Glutamatergic neuron (in vitro differentiated cells): Measurements from ENCODE around the gene CDH4. TPM values are rescaled to one million over a fixed set of nuclear protein-coding genes. Genes with fewer than 3 reads are reported as not detected.

Experiments used
- DNase-seq: peaks from one replicate; pipeline ENCODE4 v3.0.0; 2022
- H3K27ac Mint-ChIP-seq: one replicate; pipeline ENCODE4 v1.8.0; 2020; ENCODE audit warnings: mild to moderate bottlenecking, mixed read lengths, inconsistent platforms; ENCODE audit not compliant: unreplicated experiment
- H3K27me3 Mint-ChIP-seq: one replicate; pipeline ENCODE4 v1.8.0; 2020; ENCODE audit warnings: mild to moderate bottlenecking, moderate library complexity, mixed read lengths, inconsistent platforms; ENCODE audit not compliant: unreplicated experiment
- H3K36me3 Mint-ChIP-seq: one replicate; pipeline ENCODE4 v1.8.0; 2020; ENCODE audit warnings: mild to moderate bottlenecking, mixed read lengths, inconsistent platforms; ENCODE audit not compliant: unreplicated experiment
- H3K4me1 Mint-ChIP-seq: one replicate; pipeline ENCODE4 v1.8.0; 2020; ENCODE audit warnings: mild to moderate bottlenecking, low read depth, mixed read lengths, inconsistent platforms; ENCODE audit not compliant: unreplicated experiment
- H3K4me3 Mint-ChIP-seq: one replicate; pipeline ENCODE4 v1.8.0; 2020; ENCODE audit warnings: mild to moderate bottlenecking, mixed read lengths, inconsistent platforms; ENCODE audit not compliant: unreplicated experiment
- H3K9me3 Mint-ChIP-seq: one replicate; pipeline ENCODE4 v1.8.0; 2020; ENCODE audit warnings: mild to moderate bottlenecking, moderate library complexity, mixed read lengths, inconsistent platforms; ENCODE audit not compliant: unreplicated experiment
- CTCF ChIP-seq: fragments of 200-600 bp; sonication (generic); IDR thresholded peaks from one replicate; pipeline ENCODE4 v1.5.0; 2021; ENCODE audit not compliant: partially characterized antibody, unreplicated experiment
- total RNA-seq: library from RNA; stranded (reverse); fragmentation: NEBNext Ultra II Directional; extraction: Animal tissue kit (Norgen Biotek cat#: 25700); gene quantifications from one replicate; pipeline ENCODE4 v1.2.1, GENCODE V29; 2021; ENCODE audit not compliant: unreplicated experiment

Gene CDH4
- total RNA-seq, 1 donor from 2014 or later: 1.2 TPM

GRCh38 chr20:61285691-61286090 is 33.6 kb downstream of the CDH4 start:
- no peak for TF ChIP-seq CTCF
- H3K36me3 Mint-ChIP-seq: peaks cover 5% of the 10 kb centered on the region
- no peak overlapping the region for H3K4me3 Mint-ChIP-seq
- peaks cover 6% of the 10 kb centered on the region for H3K27me3 Mint-ChIP-seq
- no peak overlapping the region for H3K27ac Mint-ChIP-seq
- no peak for DNase-seq
- H3K9me3 Mint-ChIP-seq: peaks cover 8% of the 10 kb centered on the region
- H3K4me1 Mint-ChIP-seq: no peaks in the 10 kb centered on the region

- DNase-seq: no peak
- no peaks in the 10 kb centered on the region for H3K4me1 Mint-ChIP-seq
- no peak for TF ChIP-seq CTCF
- no peak overlapping the region for H3K27ac Mint-ChIP-seq
- peaks cover 4% of the 10 kb centered on the region for H3K9me3 Mint-ChIP-seq
- H3K27me3 Mint-ChIP-seq: peaks cover 2% of the 10 kb centered on the region
- H3K36me3 Mint-ChIP-seq: peaks cover 8% of the 10 kb centered on the region
- H3K4me3 Mint-ChIP-seq: no peak overlapping the region
Measured at GRCh38 chr20:61287583-61288275, 35.7 kb downstream of the CDH4 start.

- no peak for DNase-seq
- Mint-ChIP-seq H3K27me3 (peaks cover 2% of the 10 kb centered on the region), H3K36me3 (peaks cover 8% of the 10 kb centered on the region), H3K27ac (no peak overlapping the region), H3K4me1 (no peaks in the 10 kb centered on the region), H3K4me3 (no peak overlapping the region), H3K9me3 (peaks cover 4% of the 10 kb centered on the region)
- no peak for TF ChIP-seq CTCF
Measured at GRCh38 chr20:61288331-61288784, 36.3 kb downstream of the CDH4 start.

- Mint-ChIP-seq H3K27ac (no peak overlapping the region), H3K4me1 (no peaks in the 10 kb centered on the region), H3K9me3 (peaks cover 2% of the 10 kb centered on the region), H3K36me3 (peaks cover 8% of the 10 kb centered on the region), H3K4me3 (no peak overlapping the region), H3K27me3 (peaks cover 1% of the 10 kb centered on the region)
- no peak for DNase-seq
- TF ChIP-seq CTCF: no peak
Measured at GRCh38 chr20:61289166-61289565, 37.1 kb downstream of the CDH4 start.

GRCh38 chr20:61290721-61291120 is 38.7 kb downstream of the CDH4 start:
- H3K27me3 Mint-ChIP-seq: peaks cover 2% of the 10 kb centered on the region
- H3K9me3 Mint-ChIP-seq: peaks cover 10% of the 10 kb centered on the region
- peaks cover 8% of the 10 kb centered on the region for H3K36me3 Mint-ChIP-seq
- no peak overlapping the region for H3K4me3 Mint-ChIP-seq
- no peak for DNase-seq
- H3K27ac Mint-ChIP-seq: no peak overlapping the region
- H3K4me1 Mint-ChIP-seq: peaks cover 8% of the 10 kb centered on the region
- TF ChIP-seq CTCF: no peak
